ENCODE data around the gene LIN52. TPM values are rescaled to one million over a fixed set of nuclear protein-coding genes. Genes with fewer than 3 reads are reported as not detected.

LIN52 gene
- total and polyA plus RNA-seq, 2 donors (not counting 3 experiments of a cell fraction or from before 2014, with no cell fraction given), result 6.6 to 9.7 TPM

GRCh38 chr14:74205882-74206281 is 121.1 kb downstream of the LIN52 start:
- Histone ChIP-seq H3K36me3 (ENCODE audit: control insufficient read depth in 2 of 2, extremely low read depth in 1 of 2, insufficient read depth in 2 of 2, low read length in 2 of 2) (no peaks in the 10 kb centered on the region), H3K79me2 (ENCODE audit: control insufficient read depth, insufficient read depth, low read length) (no peaks in the 10 kb centered on the region), H3K9ac (replicated peaks; ENCODE audit: extremely low read depth, insufficient read depth, low read length) (no peak overlapping the region), H3K9me3 (replicated peaks; ENCODE audit: control insufficient read depth, insufficient read depth, low read length) (no peaks in the 10 kb centered on the region), H4K20me1 (replicated peaks; ENCODE audit: control insufficient read depth, extremely low read depth, insufficient read depth, low read length) (no peaks in the 10 kb centered on the region), H3K4me2 (ENCODE audit: insufficient read depth, low read length) (no peak overlapping the region), H3K9me1 (replicated peaks; ENCODE audit: control insufficient read depth, extremely low read depth, insufficient read depth, low read length) (no peaks in the 10 kb centered on the region), H3K4me1 (ENCODE audit: control insufficient read depth, extremely low read depth, insufficient read depth, low read length) (no peaks in the 10 kb centered on the region), H2AFZ (ENCODE audit: low read depth, low read length) (no peak overlapping the region), H3K4me3 (replicated peaks in 1 of 3; ENCODE audit: insufficient read depth in 1 of 3, low read depth in 1 of 3, low read length in 3 of 3) (no peak overlapping the region), H3K27me3 (ENCODE audit: control insufficient read depth in 2 of 2, insufficient read depth in 2 of 2, low read length in 2 of 2) (peaks cover 0 to 2% of the 10 kb centered on the region in 2 experiments), H3K27ac (ENCODE audit: insufficient read depth, low read depth, low read length) (no peak overlapping the region)
- FAIRE-seq (no peak), DNase-seq (ENCODE audit: low read depth, low spot score) (no peak)
- no peak for TF ChIP-seq EZH2 (IDR thresholded peaks at IDR 0.05; ENCODE audit: borderline replicate concordance, low read depth, low read length, severe bottlenecking)
- TF ChIP-seq MAX (IDR thresholded peaks at IDR 0.05; ENCODE audit: insufficient read depth, insufficient read length), result no peak
- no peak for TF ChIP-seq POLR2AphosphoS5 (IDR thresholded peaks at IDR 0.05; ENCODE audit: insufficient read depth, low read depth, low read length)
- TF ChIP-seq GATA2 (IDR thresholded peaks at IDR 0.05; ENCODE audit: insufficient read depth, insufficient read length, low read depth, low read length), result no peak
- TF ChIP-seq JUN (IDR thresholded peaks at IDR 0.05; ENCODE audit: borderline replicate concordance, insufficient read depth, insufficient read length, low read depth), result no peak
- no peak for TF ChIP-seq CTCF (IDR thresholded peaks at IDR 0.05; ENCODE audit: extremely low read depth in 1 of 2, insufficient read depth in 1 of 2, low read depth in 1 of 2, low read length in 2 of 2)
- no peak for TF ChIP-seq FOS (IDR thresholded peaks at IDR 0.05; ENCODE audit: borderline replicate concordance, insufficient read depth, low read length)
- TF ChIP-seq POLR2A (IDR thresholded peaks at IDR 0.05; ENCODE audit: low read depth, low read length), result no peak
- no peak for TF ChIP-seq MYC (IDR thresholded peaks at IDR 0.05; ENCODE audit: low read depth, low read length)
- dilution Hi-C loops (cut with MboI; ENCODE audit: extremely low pct_ligation_motif_present, low sequenced_read_pairs), result no loop called here
- no TSS peak for BruUV-seq (replicated peaks)
- ChIA-PET CTCF (no interaction called here), POLR2A (no interaction called here)
- intact Hi-C loops (cut with micrococcal nuclease), result no loop called here

All from endothelial cell of umbilical vein (primary cell).